Measurements from ENCODE around the gene SH3BGRL. TPM values are rescaled to one million over a fixed set of nuclear protein-coding genes. Genes with fewer than 3 reads are reported as not detected.

SH3BGRL gene
- total RNA-seq (100 to 1,000 TPM in 4 of 7 donors, 10 to 100 TPM in 3; 88.3 to 147 (median 111) TPM), polyA plus RNA-seq (100 to 1,000 TPM; 129 to 257 TPM)
- long read RNA-seq, donor 1, transcript SH3BGRL-201 (4 exons, 1,923 nt): major isoform, 415 of 440 reads
- long read RNA-seq, donor 1, transcript SH3BGRL-204 (5 exons, 928 nt): minor isoform, 5 of 440 reads
- long read RNA-seq, donor 1, partial matches to known transcripts: 14 of 440 reads
- long read RNA-seq, donor 1, other reads (novel, unspliced or antisense): 5 of 440 reads
- long read RNA-seq, donor 2, transcript SH3BGRL-201 (4 exons, 1,923 nt): major isoform, 53 of 53 reads
- long read RNA-seq, donor 2, partial matches to known transcripts: 0 of 53 reads
- long read RNA-seq, donor 2, other reads (novel, unspliced or antisense): 0 of 53 reads
- long read RNA-seq, donor 3, transcript SH3BGRL-201 (4 exons, 1,923 nt): major isoform, 131 of 134 reads
- long read RNA-seq, donor 3, partial matches to known transcripts: 0 of 134 reads
- long read RNA-seq, donor 3, other reads (novel, unspliced or antisense): 3 of 134 reads

GRCh38 chrX:81201671-81202455 is at the start of gene SH3BGRL, which contains the start of gene HMGN5:
SH3BGRL (plus strand) TSS chrX:81202102; CDS start chrX:81202201, 99 bp downstream.
HMGN5 (minus strand) TSS chrX:81201913; CDS start chrX:81121549, 80,364 bp downstream.
- DNase-seq: peak; percentile 82 to 87 (median 82)
- no peaks in the 10 kb centered on the region for H3K27me3 ChIP-seq
- no peaks in the 10 kb centered on the region for H3K9me3 ChIP-seq
- H3K4me3 ChIP-seq: peak within 1 kb of the TSS; percentile 53
- H3K27ac ChIP-seq: peak within 1 kb of the TSS in 1 of 2 donors; percentile 41
- TF ChIP-seq EP300 (IDR thresholded peaks at IDR 0.05) (no peak), CTCF (IDR thresholded peaks at IDR 0.05) (no peak), POLR2A (IDR thresholded peaks at IDR 0.05) (no peak)
- 17 to 20% (median 19%) methylated on average over 23 of the region's 23 CpGs for WGBS, 3 donors
- intact Hi-C loops (cut with DNase I): loop anchor here in 1 of 4 donors (5.0 kb wide), 1 partner anchor 895 kb away; no protein-coding TSS in a partner anchor
- H3K4me1 ChIP-seq (ENCODE audit: insufficient read depth): no peaks in the 10 kb centered on the region
- no peaks in the 10 kb centered on the region for H3K36me3 ChIP-seq

- Histone ChIP-seq H3K36me3 (no peaks in the 10 kb centered on the region), H3K27me3 (no peaks in the 10 kb centered on the region), H3K4me1 (ENCODE audit: insufficient read depth) (no peaks in the 10 kb centered on the region), H3K9me3 (no peaks in the 10 kb centered on the region), H3K27ac (no peak overlapping the region), H3K4me3 (no peak overlapping the region)
- 66 to 77% (median 73%) methylated on average over 3 of the region's 3 CpGs for WGBS, 3 donors
- intact Hi-C loops (cut with DNase I): no loop called here
- no peak for DNase-seq
- TF ChIP-seq POLR2A (IDR thresholded peaks at IDR 0.05) (no peak), EP300 (IDR thresholded peaks at IDR 0.05) (no peak), CTCF (IDR thresholded peaks at IDR 0.05) (no peak)
Observed at GRCh38 chrX:81168391-81168790, 33.5 kb upstream of the SH3BGRL start.

DNA sequence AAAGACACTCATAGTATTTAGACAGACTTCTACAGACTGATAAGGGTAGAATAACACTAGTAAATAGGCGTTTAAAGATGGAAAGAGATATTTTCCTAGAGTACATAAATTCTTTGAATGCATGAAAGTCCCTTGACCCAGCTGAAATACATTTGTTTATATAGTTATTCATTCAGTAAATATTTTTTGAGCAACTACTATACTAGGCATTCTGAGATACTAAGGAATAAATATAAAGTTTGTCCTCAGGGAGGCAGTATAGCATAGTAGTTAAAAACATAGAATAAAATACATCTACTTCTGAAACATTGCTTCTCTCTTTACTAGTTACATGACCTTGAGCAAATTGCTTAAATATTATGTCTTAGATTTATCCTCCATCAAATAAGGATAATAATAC is 27.6 kb upstream of the SH3BGRL start:
- intact Hi-C loops (cut with DNase I): no loop called here
- Histone ChIP-seq H3K27ac (no peak overlapping the region), H3K4me1 (ENCODE audit: insufficient read depth) (no peaks in the 10 kb centered on the region), H3K9me3 (no peaks in the 10 kb centered on the region), H3K27me3 (no peaks in the 10 kb centered on the region), H3K4me3 (no peak overlapping the region), H3K36me3 (no peaks in the 10 kb centered on the region)
- DNase-seq: no peak
- WGBS, 3 donors: 12 to 24% (median 19%) methylated on average over 1 of the region's 1 CpG
- TF ChIP-seq CTCF (IDR thresholded peaks at IDR 0.05): no peak
- TF ChIP-seq POLR2A (IDR thresholded peaks at IDR 0.05): no peak
- no peak for TF ChIP-seq EP300 (IDR thresholded peaks at IDR 0.05)

- H3K4me3 ChIP-seq: no peak overlapping the region
- H3K9me3 ChIP-seq: no peaks in the 10 kb centered on the region
- TF ChIP-seq EP300 (IDR thresholded peaks at IDR 0.05): no peak
- no peak for TF ChIP-seq POLR2A (IDR thresholded peaks at IDR 0.05)
- no peak for TF ChIP-seq CTCF (IDR thresholded peaks at IDR 0.05)
- H3K27ac ChIP-seq: no peak overlapping the region
- H3K4me1 ChIP-seq (ENCODE audit: insufficient read depth): no peaks in the 10 kb centered on the region
- intact Hi-C loops (cut with DNase I): no loop called here
- no peak for DNase-seq
- WGBS, 3 donors: 73 to 86% (median 83%) methylated on average over 2 of the region's 2 CpGs
- no peaks in the 10 kb centered on the region for H3K36me3 ChIP-seq
- no peaks in the 10 kb centered on the region for H3K27me3 ChIP-seq
Observed at GRCh38 chrX:81195259-81195658, 6.6 kb upstream of the SH3BGRL start.
